GM12801 (cell line): ENCODE results near the gene ZNF837.

Experiments
- TF ChIP-seq, protein P1 (sequence below): IDR thresholded peaks from one replicate; pipeline ENCODE4 v1.5.1; 2011; ENCODE audit warnings: control low read depth; ENCODE audit not compliant: insufficient read length; ENCODE audit errors: extremely low read depth

The ZNF837 gene

GRCh38 chr19:58334691-58335249 lies 46.1 kb downstream of the ZNF837 start:
- TF ChIP-seq, protein P1, sequence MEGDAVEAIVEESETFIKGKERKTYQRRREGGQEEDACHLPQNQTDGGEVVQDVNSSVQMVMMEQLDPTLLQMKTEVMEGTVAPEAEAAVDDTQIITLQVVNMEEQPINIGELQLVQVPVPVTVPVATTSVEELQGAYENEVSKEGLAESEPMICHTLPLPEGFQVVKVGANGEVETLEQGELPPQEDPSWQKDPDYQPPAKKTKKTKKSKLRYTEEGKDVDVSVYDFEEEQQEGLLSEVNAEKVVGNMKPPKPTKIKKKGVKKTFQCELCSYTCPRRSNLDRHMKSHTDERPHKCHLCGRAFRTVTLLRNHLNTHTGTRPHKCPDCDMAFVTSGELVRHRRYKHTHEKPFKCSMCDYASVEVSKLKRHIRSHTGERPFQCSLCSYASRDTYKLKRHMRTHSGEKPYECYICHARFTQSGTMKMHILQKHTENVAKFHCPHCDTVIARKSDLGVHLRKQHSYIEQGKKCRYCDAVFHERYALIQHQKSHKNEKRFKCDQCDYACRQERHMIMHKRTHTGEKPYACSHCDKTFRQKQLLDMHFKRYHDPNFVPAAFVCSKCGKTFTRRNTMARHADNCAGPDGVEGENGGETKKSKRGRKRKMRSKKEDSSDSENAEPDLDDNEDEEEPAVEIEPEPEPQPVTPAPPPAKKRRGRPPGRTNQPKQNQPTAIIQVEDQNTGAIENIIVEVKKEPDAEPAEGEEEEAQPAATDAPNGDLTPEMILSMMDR: no peak

- TF ChIP-seq, protein P1: no peak
Measured at GRCh38 chr19:58332697-58333096, 48.1 kb downstream of the ZNF837 start.

- TF ChIP-seq, protein P1: no peak
Measured at GRCh38 chr19:58330458-58330857, 50.4 kb downstream of the ZNF837 start.

- TF ChIP-seq, protein P1: no peak
Measured at GRCh38 chr19:58328999-58329398, 51.8 kb downstream of the ZNF837 start.

DNA sequence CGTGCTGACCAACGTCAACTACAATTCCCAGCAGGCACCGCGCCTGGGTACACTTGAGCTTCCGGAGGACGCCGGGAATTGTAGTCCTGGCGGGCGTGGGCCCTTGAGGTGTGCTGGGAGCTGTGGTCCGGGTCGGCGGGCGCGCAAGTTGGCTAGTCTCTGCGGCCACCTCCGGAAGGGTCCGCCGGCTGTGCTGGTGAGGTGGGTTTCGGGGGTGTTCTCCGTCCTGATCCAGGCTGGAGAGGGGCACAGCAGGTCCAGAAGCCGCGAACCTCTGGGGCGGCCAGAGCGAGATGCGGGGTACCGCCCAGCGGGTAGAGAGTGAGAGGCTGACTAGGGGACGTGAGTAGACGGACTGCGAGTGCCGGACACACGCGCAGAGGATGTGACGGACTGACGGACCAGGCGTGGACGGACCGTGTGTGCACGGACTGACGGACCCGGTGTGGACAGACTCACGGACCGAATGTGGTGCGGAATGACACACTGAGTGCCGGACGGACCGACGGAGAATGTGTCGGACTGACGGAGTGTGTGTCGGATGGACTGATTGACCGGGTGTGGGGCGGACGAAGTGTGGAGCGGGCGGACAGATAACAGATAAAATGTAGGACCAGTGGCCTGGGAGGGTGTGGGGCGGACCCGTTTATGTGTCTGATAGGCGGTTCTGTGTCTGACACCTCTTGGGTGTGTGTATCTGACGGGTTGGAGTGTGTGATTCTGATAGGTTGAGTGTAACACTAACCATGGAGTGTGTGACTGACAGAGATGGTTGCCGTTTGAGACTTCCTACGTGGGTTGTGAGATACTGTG lies 53.7 kb downstream of the ZNF837 start, which contains the start of gene ZSCAN22:
Gene ZSCAN22, plus strand, starts transcription at position 81 of the 813 bp plus-strand sequence. CDS start 7,809 bp downstream, outside the sequence.
- TF ChIP-seq, protein P1: no peak

DNA sequence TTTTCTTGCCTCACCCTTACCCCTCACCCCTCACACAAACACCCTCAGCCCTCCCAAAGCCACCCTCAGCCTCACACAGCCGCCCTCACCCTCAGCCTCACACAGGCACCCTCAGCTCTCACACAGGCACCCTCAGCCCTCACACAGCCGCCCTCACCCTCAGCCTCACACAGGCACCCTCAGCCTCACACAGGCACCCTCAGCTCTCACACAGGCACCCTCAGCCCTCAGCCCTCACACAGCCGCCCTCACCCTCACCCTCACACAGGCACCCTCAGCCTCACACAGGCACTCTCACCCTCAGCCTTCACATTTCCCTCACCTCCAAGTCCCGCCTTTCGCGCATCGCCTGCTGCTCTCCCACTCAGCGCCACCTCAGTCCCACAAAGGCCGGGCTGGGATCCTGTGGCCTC lies 54.3 kb downstream of the ZNF837 start:
- TF ChIP-seq, protein P1: no peak

GRCh38 chr19:58325311-58326022 lies 55.4 kb downstream of the ZNF837 start:
- TF ChIP-seq, protein P1: no peak
